T follicular helper cell (primary cell): ENCODE results near the gene CPZ.

ENCODE experiments used
- DNase-seq: peaks from one replicate; pipeline ENCODE4 v3.0.0-alpha.2; 2020; ENCODE audit warnings: low read depth

The CPZ gene

GRCh38 chr4:8581094-8581861 is 11.3 kb upstream of the CPZ start:
- no peak for DNase-seq

- DNase-seq = no peak
These were observed 10.5 kb upstream of the CPZ start for GRCh38 chr4:8582016-8582415.

GRCh38 chr4:8582436-8582835 is 10.1 kb upstream of the CPZ start:
- DNase-seq = no peak

DNA sequence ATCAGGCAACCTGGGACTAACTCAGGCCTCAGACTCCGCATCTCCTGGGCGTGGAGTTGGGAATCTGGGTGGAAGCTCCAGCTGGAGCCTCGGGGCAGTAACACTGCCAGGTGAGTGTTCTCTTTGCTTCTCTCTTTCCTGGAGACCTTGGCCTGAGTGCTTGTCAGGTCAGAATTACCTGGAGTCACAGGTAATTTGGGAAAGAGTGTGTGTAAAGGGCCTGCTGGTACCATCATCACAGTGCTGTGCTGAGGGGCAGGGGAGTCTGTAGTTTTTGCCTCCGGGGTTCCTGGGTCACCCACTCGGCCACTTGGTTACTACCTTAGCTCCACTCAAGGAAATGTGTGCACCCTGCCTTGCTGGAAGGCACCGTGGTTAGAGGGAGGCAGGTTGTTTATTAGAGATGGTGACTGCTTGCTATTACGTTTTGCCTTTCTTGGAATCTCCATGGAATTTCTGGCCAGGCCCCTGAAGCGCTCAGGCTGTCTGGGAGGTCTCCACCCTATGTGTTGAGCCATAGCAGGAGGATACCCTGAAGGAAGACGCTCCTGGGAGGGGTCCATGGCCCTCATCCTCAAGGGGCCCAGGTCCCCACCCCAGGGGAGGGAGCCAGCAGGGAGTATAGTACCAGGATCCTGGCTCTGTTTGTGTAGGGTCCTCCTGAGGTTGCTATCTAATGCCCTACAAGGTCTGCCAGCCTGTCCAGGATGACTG is 9.5 kb upstream of the CPZ start:
- no peak for DNase-seq

DNA sequence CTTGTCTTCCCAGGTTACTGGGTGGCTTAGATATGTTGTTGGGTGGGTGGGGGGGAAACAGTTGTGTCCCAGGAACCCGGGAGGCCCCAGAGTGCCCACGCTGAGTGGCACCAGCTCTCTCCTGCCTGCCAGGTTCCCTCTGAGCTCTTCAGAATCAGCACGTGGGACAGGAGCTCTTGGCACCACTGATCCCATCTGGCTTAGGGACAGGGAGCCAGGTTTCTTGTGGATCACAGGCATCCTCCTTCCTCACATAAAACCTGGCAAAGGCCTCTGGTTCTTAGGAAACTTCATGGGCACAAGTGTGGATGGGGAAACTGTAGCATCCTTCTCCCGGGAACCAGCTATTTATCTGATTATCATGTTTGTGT is 8.9 kb upstream of the CPZ start:
- DNase-seq = no peak

DNA sequence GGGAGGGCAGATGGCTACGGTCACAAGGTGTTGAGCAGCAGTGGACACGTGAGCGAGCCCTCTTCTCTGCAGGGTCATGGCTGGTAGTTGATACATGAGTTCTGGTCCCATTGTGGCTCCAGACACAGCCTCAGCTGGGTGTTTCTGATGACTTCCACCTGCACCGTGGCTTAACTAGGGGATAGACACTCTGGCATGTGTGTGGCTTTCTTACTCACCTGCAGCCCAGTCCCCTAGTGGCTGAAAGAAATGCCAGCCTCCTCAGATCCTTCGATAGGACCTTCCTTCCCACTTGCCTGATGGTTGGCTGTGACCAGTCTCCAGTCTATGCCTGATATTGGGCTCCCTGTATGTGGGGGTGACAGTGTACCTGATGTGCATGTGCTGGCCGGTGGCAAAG is 7.4 kb upstream of the CPZ start:
- DNase-seq = no peak

DNA sequence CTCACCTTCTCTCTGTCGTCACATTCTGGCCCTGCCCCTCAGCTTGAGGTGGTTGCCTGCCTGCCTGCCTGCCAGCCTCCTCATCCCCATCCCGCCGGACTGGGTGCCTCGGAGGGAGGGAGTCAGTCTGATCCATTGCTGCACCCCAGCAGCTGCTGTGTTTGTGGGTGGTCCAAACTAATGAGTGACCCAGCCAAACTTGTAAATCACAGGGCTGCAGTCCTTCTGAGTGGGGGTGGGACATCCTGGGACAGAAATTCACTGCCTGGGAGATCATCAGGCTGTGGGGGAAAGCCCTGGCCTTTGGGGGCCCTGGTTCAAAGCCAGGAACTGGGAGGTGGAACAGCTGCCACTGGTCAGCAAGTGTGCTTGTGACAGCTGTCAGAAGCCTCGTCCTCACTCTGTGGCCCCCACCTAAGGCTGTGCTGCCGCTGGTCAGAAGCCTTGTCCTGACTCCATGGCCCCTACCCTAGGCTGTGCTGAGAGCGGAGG is 6.8 kb upstream of the CPZ start:
- DNase-seq = no peak

GRCh38 chr4:8586246-8586645 is 6.3 kb upstream of the CPZ start:
- no peak for DNase-seq

- DNase-seq = no peak
These were observed 5.7 kb upstream of the CPZ start for GRCh38 chr4:8586671-8587468.

- DNase-seq = no peak
These were observed 4.9 kb upstream of the CPZ start for GRCh38 chr4:8587469-8588195.

DNA sequence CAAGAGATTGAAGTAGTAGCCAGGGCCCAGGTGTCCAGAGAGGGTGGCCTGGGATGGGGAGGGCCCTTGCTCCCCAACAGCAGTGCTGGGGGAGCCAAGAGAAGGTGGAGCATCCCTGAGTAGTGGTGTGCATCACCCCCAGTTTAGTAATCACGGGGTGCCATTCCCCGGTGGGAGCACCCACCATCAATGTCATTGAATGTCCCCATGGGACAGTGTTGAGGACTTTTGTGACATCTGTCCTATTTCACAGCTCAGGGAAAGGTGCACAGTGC is 4.4 kb upstream of the CPZ start:
- no peak for DNase-seq

DNA sequence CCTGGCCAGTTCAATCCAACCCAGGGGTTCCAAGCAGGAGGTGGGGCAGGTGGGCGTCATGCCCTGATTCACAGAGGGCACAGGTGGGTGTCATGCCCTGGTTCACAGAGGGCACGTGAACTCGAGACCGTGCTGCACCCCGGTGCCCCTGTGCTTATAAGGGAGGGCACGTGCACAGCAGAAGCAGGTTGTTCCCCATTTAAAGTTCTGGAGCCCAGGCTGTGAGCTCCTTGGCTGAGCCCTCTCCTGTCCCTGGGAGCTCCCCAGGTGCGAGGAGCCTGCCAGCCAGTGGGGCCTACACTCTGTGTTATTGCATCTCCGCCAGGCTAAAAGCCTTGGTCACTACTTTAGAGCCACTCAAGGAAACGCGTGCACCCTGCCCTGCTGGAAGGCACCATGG is 3.2 kb upstream of the CPZ start:
- DNase-seq = no peak

DNA sequence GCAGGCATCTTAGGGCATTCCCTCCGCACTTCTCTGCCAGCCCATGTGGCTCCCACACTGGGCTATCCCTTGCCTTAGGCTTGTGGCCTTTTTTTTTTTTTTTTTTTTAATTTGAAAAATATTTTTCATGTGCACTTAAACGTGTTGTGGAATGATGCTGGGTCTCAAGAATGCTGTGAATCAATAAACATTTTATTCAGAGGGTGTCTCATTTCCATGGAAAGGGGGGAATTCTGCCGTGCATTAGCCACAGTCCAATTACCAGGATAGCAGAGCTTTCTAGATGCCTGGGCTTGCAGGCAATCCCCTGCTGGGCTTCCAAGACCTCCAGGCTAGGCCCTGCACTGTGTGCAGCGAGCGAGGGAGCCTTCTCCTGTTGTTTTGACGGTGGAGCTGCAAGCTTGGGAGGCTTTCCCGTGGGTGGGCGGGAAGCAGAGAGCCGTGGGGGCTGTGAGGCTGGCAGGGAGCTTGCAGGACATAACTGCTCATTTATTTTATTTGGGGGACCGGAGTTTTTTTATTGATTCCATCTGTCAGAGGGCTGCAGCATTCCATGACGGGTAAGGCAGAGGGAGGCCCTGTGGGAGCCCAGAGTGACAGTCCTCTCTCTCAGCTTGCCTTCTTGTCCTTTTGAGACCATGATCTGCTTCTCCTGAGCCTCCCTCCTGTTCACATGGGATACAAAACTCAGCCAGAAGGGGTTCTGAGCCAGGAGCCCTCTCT is 2.6 kb upstream of the CPZ start:
- DNase-seq = no peak

DNA sequence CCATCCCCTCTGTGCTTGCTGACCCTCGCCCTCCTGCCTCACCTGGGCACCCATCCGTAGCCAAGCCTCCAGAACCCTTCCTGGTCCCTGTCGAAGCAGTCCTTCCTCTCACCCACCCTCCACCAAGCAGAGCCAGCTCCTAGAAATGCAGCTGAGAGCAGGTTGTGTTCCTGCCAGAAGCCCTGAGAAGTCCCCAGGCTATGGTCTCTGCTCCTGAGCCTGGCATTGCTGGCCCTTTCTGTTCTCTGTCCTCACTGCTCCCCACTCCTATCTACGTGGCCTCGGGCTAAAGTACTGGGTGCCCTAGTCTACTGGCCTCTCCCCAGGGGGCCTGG is 2.1 kb upstream of the CPZ start:
- DNase-seq = no peak

DNA sequence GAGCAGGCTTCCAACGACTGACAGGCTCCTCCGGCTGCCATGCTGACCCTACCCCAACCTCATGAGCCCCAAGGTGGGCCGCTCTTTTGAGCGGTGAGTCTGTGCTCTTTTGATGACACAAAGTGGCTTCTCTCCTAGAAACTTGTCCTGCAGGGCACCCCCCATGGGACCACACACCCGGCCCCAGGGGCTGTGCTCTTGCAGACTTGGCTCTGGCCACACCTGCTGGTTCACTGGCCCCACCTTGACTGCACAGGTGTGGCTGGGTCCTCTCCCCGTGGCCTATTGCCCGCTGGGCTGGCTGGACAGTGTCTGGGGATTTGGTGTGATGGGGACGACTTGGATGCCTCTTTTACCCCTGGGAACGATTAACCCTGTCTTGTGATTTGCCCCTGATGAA is 1.5 kb upstream of the CPZ start:
- no peak for DNase-seq

DNA sequence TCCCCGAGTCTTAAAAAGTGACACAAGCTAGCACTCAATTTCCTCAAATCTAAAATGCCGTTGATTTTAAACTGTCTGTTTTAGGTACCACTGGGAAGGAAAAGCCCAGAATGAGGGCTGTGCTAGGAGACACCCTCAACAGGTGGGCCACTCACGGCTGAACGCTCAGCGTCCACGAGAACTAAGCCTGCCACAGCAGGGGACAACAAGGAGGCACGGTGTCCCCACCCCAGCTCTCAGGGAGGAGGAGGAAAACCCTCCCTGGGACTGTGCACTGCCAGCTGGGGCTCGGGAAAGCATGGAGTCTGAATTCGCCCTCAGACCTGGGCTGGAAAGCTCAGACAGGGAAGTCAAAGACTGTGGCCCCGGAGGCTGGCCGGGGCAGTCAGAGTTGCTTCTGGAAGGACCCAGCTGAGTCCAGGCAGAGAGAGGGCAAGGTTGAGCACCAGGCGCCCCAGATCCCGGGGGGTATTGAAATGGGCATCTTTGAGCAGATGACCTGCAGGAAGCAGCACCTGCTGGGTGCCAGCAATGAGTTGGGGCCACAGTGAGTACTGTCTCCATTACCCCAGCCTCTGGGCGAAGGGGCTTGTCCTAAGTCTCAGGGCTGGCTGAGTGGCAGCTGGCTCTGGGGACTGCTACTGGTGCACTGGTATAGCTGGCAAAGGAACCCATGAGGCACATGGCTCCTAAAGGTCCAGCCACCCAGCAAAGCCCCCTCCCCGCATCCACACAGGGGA is 769 bp upstream of the CPZ start:
- DNase-seq = no peak

- DNase-seq = no peak
These were observed 915 bp downstream of the CPZ start for GRCh38 chr4:8593264-8594096.

GRCh38 chr4:8594097-8595038 is 1.8 kb downstream of the CPZ start:
- DNase-seq = no peak
